SK-N-SH (cell line): ENCODE data around the gene C17orf113. TPM values are rescaled to one million over a fixed set of nuclear protein-coding genes. Genes with fewer than 3 reads are reported as not detected.

Experiments used
- CTCF ChIA-PET: fragments of 300-600, 350-600 bp; formaldehyde crosslinking; extraction: SDS; loops from one replicate; lab custom pipeline; 2021; lab: Yijun Ruan, JAX
- POLR2A ChIA-PET: fragments of 350-600 bp; sonication (Branson Sonifier 250); formaldehyde crosslinking; extraction: SDS; loops from one replicate; lab custom pipeline; 2020; ENCODE audit warnings: antibody characterized with exemption, inconsistent platforms; lab: Yijun Ruan, JAX
- DNase-seq: peaks from one replicate; pipeline ENCODE4 v3.0.0; 2012
- H2AFZ ChIP-seq: fragments of 200-600 bp; sonication (generic); 2 replicates; pipeline ENCODE4 v1.8.1; 2016; ENCODE audit warnings: antibody characterized with exemption, mild to moderate bottlenecking, low read depth
- H3F3A ChIP-seq: fragments of 200-600 bp; sonication (generic); replicated peaks from 2 replicates; pipeline ENCODE3; 2016; ENCODE audit warnings: antibody characterized with exemption, mild to moderate bottlenecking; ENCODE audit not compliant: insufficient read depth
- H3K27ac ChIP-seq, 2 experiments: fragments of 200-500 bp in 1 of 2; fragments of 200-600 bp in 1 of 2; sonication (Bioruptor generic) in 1 of 2; sonication (generic), shearing (Covaris generic) in 1 of 2; 2 replicates each; pipeline versions ENCODE4 v1.5.1 to v1.6.1; 2014 to 2016; ENCODE audit warnings: low read depth in 2 of 2, inconsistent platforms in 1 of 2, low read length in 1 of 2, mild to moderate bottlenecking in 1 of 2, mixed read lengths in 1 of 2
- H3K27me3 ChIP-seq: fragments of 200-600 bp; sonication (generic), shearing (Covaris generic); 2 replicates; pipeline ENCODE4 v1.6.1; 2016; ENCODE audit warnings: mixed run types; ENCODE audit not compliant: insufficient read depth
- H3K36me3 ChIP-seq, 2 experiments: fragments of 200-500 bp in 1 of 2; fragments of 200-600 bp in 1 of 2; sonication (Bioruptor generic) in 1 of 2; sonication (generic) in 1 of 2; replicated peaks in 1 of 2; 2 replicates each; pipeline versions ENCODE3 to v1.5.1; 2014 to 2016; ENCODE audit warnings: low read length in 1 of 2, mild to moderate bottlenecking in 1 of 2; ENCODE audit not compliant: insufficient read depth in 2 of 2, control insufficient read depth in 1 of 2
- H3K4me1 ChIP-seq, 2 experiments: fragments of 200-500 bp in 1 of 2; fragments of 200-600 bp in 1 of 2; sonication (Bioruptor generic) in 1 of 2; sonication (generic), shearing (Covaris generic) in 1 of 2; 2 replicates each; pipeline versions ENCODE4 v1.5.1 to v1.6.1; 2014 to 2016; ENCODE audit warnings: low read depth in 1 of 2, low read length in 1 of 2, mixed run types in 1 of 2; ENCODE audit not compliant: insufficient read depth in 2 of 2, control insufficient read depth in 1 of 2
- H3K4me2 ChIP-seq: fragments of 200-600 bp; sonication (generic), shearing (Covaris generic); 2 replicates; pipeline ENCODE4 v1.6.1; 2017; ENCODE audit warnings: mixed run types
- H3K4me3 ChIP-seq, 2 experiments: fragments of 200-500 bp in 1 of 2; fragments of 200-600 bp in 1 of 2; sonication (Bioruptor generic) in 1 of 2; sonication (generic), shearing (Covaris generic) in 1 of 2; 2 replicates each; pipeline versions ENCODE4 v1.5.1 to v1.8.1; 2014 to 2016; ENCODE audit warnings: low read depth in 2 of 2, inconsistent platforms in 1 of 2, low read length in 1 of 2, mild to moderate bottlenecking in 1 of 2, mixed read lengths in 1 of 2, moderate library complexity in 1 of 2
- H3K79me2 ChIP-seq: fragments of 200-600 bp; sonication (generic); 2 replicates; pipeline ENCODE4 v1.8.1; 2017; ENCODE audit warnings: mild to moderate bottlenecking; ENCODE audit not compliant: insufficient read depth
- H3K9ac ChIP-seq: fragments of 200-600 bp; sonication (generic); 2 replicates; pipeline ENCODE4 v1.6.1; 2017; ENCODE audit warnings: mixed run types
- H3K9me2 ChIP-seq: fragments of 200-600 bp; sonication (generic); 2 replicates; pipeline ENCODE4 v1.6.1; 2017; ENCODE audit warnings: mixed run types
- H3K9me3 ChIP-seq: fragments of 200-600 bp; sonication (generic); 2 replicates; pipeline ENCODE4 v1.6.1; 2017; ENCODE audit warnings: mixed run types, mild to moderate bottlenecking, moderate library complexity
- H4K20me1 ChIP-seq: fragments of 200-600 bp; sonication (generic); 2 replicates; pipeline ENCODE4 v1.6.1; 2017; ENCODE audit warnings: mild to moderate bottlenecking, mixed run types; ENCODE audit not compliant: insufficient read depth
- CHD2 ChIP-seq: fragments of 150-350 bp; IDR thresholded peaks from 2 replicates; pipeline ENCODE4 v1.6.1; 2018; ENCODE audit warnings: low read length; ENCODE audit not compliant: partially characterized antibody
- CTCF ChIP-seq: fragments of 200-600 bp; sonication (generic); IDR thresholded peaks from 2 replicates; pipeline ENCODE4 v1.6.1; 2017; ENCODE audit warnings: antibody characterized with exemption, mild to moderate bottlenecking, moderate library complexity
- EP300 ChIP-seq, 2 experiments: IDR thresholded peaks; 2 replicates each; pipeline versions ENCODE4 v1.4.0 to v1.6.1; 2012; ENCODE audit warnings: borderline replicate concordance in 1 of 2, low read depth in 1 of 2, low read length in 1 of 2
- EZH2phosphoT487 ChIP-seq: fragments of 200-600 bp; sonication (generic); IDR thresholded peaks from 2 replicates; pipeline ENCODE4 v1.6.1; 2017; ENCODE audit warnings: low read depth, mixed run types, mild to moderate bottlenecking, antibody characterized with exemption, moderate library complexity, borderline replicate concordance
- FOXJ3 ChIP-seq: sonication (generic); formaldehyde crosslinking; IDR thresholded peaks from 2 replicates; pipeline ENCODE4 v1.5.1; 2020; ENCODE audit warnings: mild to moderate bottlenecking, missing genetic modification reagents
- FOXM1 ChIP-seq: IDR thresholded peaks from 2 replicates; pipeline ENCODE4 v1.4.0; 2012; ENCODE audit warnings: low read depth, mild to moderate bottlenecking
- GABPA ChIP-seq: IDR thresholded peaks from 2 replicates; pipeline ENCODE4 v1.4.0; 2012; ENCODE audit warnings: low read depth, mild to moderate bottlenecking
- IRF3 ChIP-seq: fragments of 150-350 bp; IDR thresholded peaks from 2 replicates; pipeline ENCODE4 v1.6.1; 2016; ENCODE audit warnings: mild to moderate bottlenecking, low read depth, low read length
- JUND ChIP-seq: IDR thresholded peaks from 2 replicates; pipeline ENCODE4 v1.4.0; 2012
- RAD21 ChIP-seq: IDR thresholded peaks from 2 replicates; pipeline ENCODE4 v1.6.1; 2012; ENCODE audit warnings: mild to moderate bottlenecking, low read length
- SIN3A ChIP-seq: IDR thresholded peaks from 2 replicates; pipeline ENCODE4 v1.6.1; 2012; ENCODE audit warnings: low read depth, mild to moderate bottlenecking, low read length, moderate library complexity, borderline replicate concordance
- SMC3 ChIP-seq: IDR thresholded peaks from 2 replicates; pipeline ENCODE4 v1.6.1; 2012; ENCODE audit warnings: low read depth, low read length, improper control_type of control experiment
- USF1 ChIP-seq: IDR thresholded peaks from 2 replicates; pipeline ENCODE4 v1.4.0; 2012; ENCODE audit warnings: low read depth, borderline replicate concordance
- WGBS: methylation state at CpG from one replicate; pipeline ENCODE4 v1.1.6; 2017; ENCODE audit warnings: low lambda C conversion rate; 5-methylcytosine and 5-hydroxymethylcytosine counted together
- polyA plus RNA-seq, 3 experiments: library from polyadenylated mRNA; depleted of rRNA; stranded (reverse); fragments of >200 nt; gene quantifications; 2 replicates each; pipeline ENCODE4 v1.2.3, GENCODE V29; 2012
- TF ChIP-seq, protein P1 (sequence below): IDR thresholded peaks from 2 replicates; pipeline ENCODE4 v1.6.1; 2012; ENCODE audit warnings: mild to moderate bottlenecking, low read depth, low read length, moderate library complexity
- TF ChIP-seq, protein P2 (sequence below): IDR thresholded peaks from 2 replicates; pipeline ENCODE4 v1.4.0; 2012; ENCODE audit warnings: low read depth
- TF ChIP-seq, protein P3 (sequence below): fragments of 150-350 bp; IDR thresholded peaks from 2 replicates; pipeline ENCODE4 v1.6.1; 2017; ENCODE audit warnings: antibody characterized with exemption, low read length, low read depth, borderline replicate concordance

The C17orf113 gene
- polyA plus RNA-seq, 1 of the 3 experiments (the other 2 are of a cell fraction): 0.44 TPM

GRCh38 chr17:42067371-42068091 is 17.1 kb upstream of the C17orf113 start:
- peak; percentile 63 for TF ChIP-seq RAD21
- TF ChIP-seq SMC3: peak; percentile 82
- TF ChIP-seq CTCF: peak; percentile 88
- TF ChIP-seq, protein P1, sequence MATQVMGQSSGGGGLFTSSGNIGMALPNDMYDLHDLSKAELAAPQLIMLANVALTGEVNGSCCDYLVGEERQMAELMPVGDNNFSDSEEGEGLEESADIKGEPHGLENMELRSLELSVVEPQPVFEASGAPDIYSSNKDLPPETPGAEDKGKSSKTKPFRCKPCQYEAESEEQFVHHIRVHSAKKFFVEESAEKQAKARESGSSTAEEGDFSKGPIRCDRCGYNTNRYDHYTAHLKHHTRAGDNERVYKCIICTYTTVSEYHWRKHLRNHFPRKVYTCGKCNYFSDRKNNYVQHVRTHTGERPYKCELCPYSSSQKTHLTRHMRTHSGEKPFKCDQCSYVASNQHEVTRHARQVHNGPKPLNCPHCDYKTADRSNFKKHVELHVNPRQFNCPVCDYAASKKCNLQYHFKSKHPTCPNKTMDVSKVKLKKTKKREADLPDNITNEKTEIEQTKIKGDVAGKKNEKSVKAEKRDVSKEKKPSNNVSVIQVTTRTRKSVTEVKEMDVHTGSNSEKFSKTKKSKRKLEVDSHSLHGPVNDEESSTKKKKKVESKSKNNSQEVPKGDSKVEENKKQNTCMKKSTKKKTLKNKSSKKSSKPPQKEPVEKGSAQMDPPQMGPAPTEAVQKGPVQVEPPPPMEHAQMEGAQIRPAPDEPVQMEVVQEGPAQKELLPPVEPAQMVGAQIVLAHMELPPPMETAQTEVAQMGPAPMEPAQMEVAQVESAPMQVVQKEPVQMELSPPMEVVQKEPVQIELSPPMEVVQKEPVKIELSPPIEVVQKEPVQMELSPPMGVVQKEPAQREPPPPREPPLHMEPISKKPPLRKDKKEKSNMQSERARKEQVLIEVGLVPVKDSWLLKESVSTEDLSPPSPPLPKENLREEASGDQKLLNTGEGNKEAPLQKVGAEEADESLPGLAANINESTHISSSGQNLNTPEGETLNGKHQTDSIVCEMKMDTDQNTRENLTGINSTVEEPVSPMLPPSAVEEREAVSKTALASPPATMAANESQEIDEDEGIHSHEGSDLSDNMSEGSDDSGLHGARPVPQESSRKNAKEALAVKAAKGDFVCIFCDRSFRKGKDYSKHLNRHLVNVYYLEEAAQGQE: no peak
- TF ChIP-seq, all 33 proteins: peak for 3
- no peak overlapping the region for H3K27ac ChIP-seq
- H3K36me3 ChIP-seq: no peaks in the 10 kb centered on the region
- DNase-seq: peak; percentile 85
- no peaks in the 10 kb centered on the region for H3K27me3 ChIP-seq
- no peak overlapping the region for H3K9ac ChIP-seq
- H2AFZ ChIP-seq: no peak overlapping the region
- ChIA-PET POLR2A (interaction anchor here (0.6 to 1.1 kb wide), 2 partner anchors 13 to 51 kb away, joined by 3 read pairs; no protein-coding TSS in a partner anchor), CTCF (interaction anchor here (0.6 to 5.3 kb wide), 33 partner anchors 8 to 341 kb away, joined by 3 to 187 read pairs (median 5); partner anchors contain the start of genes DHX58, DNAJC7, KAT2A and KCNH4)
- H3K9me3 ChIP-seq: no peaks in the 10 kb centered on the region
- peak overlapping the region in 1 of 2 experiments; percentile 4; a peak in 1 of 4 replicates for H3K4me3 ChIP-seq
- no peaks in the 10 kb centered on the region for H4K20me1 ChIP-seq
- H3F3A ChIP-seq: no peaks in the 10 kb centered on the region
- no peak overlapping the region for H3K4me2 ChIP-seq
- WGBS: 39% methylated on average over 7 of the region's 12 CpGs
- H3K9me2 ChIP-seq: no peaks in the 10 kb centered on the region
- H3K79me2 ChIP-seq: no peaks in the 10 kb centered on the region
- peaks cover 0 to 12% of the 10 kb centered on the region in 2 experiments; a peak in 1 of 4 replicates for H3K4me1 ChIP-seq

GRCh38 chr17:42065201-42065600 is 14.8 kb upstream of the C17orf113 start:
- H3K9me3 ChIP-seq: no peaks in the 10 kb centered on the region
- H3K4me2 ChIP-seq: no peak overlapping the region
- no peaks in the 10 kb centered on the region for H4K20me1 ChIP-seq
- no peak for DNase-seq
- H3K79me2 ChIP-seq: no peaks in the 10 kb centered on the region
- H3K27me3 ChIP-seq: no peaks in the 10 kb centered on the region
- ChIA-PET POLR2A (no interaction called here), CTCF (interaction anchor here (1.2 to 5.3 kb wide), 10 partner anchors 10 to 116 kb away, joined by 3 to 187 read pairs (median 10); partner anchors contain the start of genes KAT2A, KCNH4 and ZNF385C)
- H2AFZ ChIP-seq: no peak overlapping the region
- WGBS: 69% methylated on average over 2 of the region's 2 CpGs
- no peak overlapping the region for H3K9ac ChIP-seq
- H3K36me3 ChIP-seq: no peaks in the 10 kb centered on the region
- no peaks in the 10 kb centered on the region for H3K9me2 ChIP-seq
- H3K27ac ChIP-seq: no peak overlapping the region
- H3F3A ChIP-seq: no peaks in the 10 kb centered on the region
- peaks cover 0 to 8% of the 10 kb centered on the region in 2 experiments; a peak in 1 of 4 replicates for H3K4me1 ChIP-seq
- H3K4me3 ChIP-seq: no peak overlapping the region
- TF ChIP-seq EP300 (IDR thresholded peaks at IDR 0.05; ENCODE audit: borderline replicate concordance in 1 of 2, low read depth in 1 of 2, low read length in 1 of 2) (no peak), CHD2 (no peak), JUND (no peak), EZH2phosphoT487 (no peak), GABPA (no peak), SMC3 (no peak), IRF3 (no peak), USF1 (no peak), FOXJ3 (CRISPR knock-in tag) (no peak), FOXM1 (no peak), SIN3A (no peak)
- TF ChIP-seq, protein P2, sequence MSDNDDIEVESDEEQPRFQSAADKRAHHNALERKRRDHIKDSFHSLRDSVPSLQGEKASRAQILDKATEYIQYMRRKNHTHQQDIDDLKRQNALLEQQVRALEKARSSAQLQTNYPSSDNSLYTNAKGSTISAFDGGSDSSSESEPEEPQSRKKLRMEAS: no peak
- TF ChIP-seq, protein P3, sequence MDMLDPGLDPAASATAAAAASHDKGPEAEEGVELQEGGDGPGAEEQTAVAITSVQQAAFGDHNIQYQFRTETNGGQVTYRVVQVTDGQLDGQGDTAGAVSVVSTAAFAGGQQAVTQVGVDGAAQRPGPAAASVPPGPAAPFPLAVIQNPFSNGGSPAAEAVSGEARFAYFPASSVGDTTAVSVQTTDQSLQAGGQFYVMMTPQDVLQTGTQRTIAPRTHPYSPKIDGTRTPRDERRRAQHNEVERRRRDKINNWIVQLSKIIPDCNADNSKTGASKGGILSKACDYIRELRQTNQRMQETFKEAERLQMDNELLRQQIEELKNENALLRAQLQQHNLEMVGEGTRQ: no peak
